Ecto neural progenitor cell (in vitro differentiated cells): ENCODE data around the gene MRPL43.

Experiments
- DNase-seq: peaks from one replicate; pipeline ENCODE4 v3.0.0-alpha.2; 2018; ENCODE audit warnings: low spot score

MRPL43 gene

DNA sequence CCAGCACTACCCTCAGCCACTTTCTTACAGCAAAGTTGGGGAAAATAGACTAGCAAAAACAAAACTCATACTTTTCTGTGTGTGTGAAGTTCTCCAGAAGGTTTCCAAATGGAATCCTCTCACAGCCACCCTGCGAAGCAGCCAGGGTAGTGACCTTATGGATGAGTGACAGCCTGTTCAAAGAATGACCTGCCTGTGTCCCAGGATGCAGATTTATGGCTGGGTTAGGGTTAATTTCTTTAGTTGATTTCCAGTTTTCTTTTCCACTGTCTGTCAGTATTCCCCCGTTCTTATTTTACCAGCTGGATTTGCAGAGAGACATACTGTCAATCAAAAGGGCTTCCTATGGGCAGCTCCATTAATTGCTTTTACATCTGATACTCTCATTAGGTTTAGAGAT, 20.4 kb downstream of the MRPL43 start:
- DNase-seq: no peak

- no peak for DNase-seq
Observed at GRCh38 chr10:100965820-100966219, 21.5 kb downstream of the MRPL43 start.

- no peak for DNase-seq
Observed at GRCh38 chr10:100963826-100964225, 23.5 kb downstream of the MRPL43 start.

GRCh38 chr10:100962351-100963080, 24.8 kb downstream of the MRPL43 start:
- no peak for DNase-seq

DNA sequence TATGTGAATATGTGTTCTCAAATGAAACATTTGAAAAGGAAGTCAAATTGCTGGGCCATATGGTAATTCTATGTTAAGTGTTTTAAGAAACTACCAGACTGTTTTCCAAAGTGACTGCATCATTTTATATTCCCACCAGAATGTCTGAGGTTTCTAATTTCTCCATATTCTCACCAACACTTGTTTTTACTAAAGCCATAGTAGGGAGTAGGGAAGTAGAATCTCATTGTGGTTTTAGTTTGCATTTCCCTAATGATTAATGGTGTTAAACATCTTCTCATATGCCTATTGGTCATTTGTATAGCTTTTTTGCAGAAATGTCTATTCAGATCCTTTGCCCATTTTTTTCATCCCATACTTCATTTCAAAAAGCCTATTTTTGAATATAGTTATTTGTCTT, 27.0 kb downstream of the MRPL43 start:
- no peak for DNase-seq

- no peak for DNase-seq
Observed at GRCh38 chr10:100948916-100949315, 38.4 kb downstream of the MRPL43 start.

DNA sequence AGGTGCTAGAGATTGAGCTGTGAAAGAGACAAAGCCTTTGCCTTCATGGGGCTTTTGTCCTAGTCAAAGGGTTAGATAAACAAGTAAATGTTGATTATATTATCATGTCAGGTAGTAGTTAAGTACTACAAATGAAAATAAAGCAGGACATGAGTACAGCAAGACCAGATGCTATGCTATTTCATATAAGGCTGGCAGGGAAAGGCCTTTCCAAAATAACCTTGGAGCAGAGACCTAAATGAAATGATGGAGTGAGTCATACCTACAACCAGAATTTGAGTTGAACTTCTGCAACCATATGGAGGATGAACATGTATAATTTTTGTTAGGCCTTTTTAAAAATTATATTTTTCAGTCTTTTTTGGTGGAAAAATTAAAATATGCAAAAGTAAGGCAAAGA, 41.5 kb downstream of the MRPL43 start:
- DNase-seq: no peak

DNA sequence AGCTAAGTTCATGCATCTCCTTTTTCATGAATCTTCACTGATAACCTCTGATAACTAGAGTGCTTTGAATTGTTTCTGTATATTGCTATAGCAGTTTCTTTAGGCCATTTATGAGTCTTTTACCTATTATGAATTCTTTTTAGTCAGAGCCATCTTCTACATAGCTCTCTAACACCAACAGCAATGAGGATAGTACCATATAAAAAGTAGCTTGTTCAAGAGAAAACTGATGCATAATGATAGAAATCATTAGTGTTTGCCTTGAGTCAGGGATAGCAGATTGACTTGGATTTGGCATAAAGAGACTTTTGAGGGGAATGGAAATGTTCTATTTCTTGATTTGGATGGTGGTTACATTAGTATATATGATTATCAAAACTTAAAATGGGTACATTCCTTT, 43.8 kb downstream of the MRPL43 start:
- no peak for DNase-seq

- no peak for DNase-seq
Observed at GRCh38 chr10:100942229-100942628, 45.1 kb downstream of the MRPL43 start.

GRCh38 chr10:100939763-100940344, 47.4 kb downstream of the MRPL43 start:
- no peak for DNase-seq
